Measurements from ENCODE around the gene DRGX.

The DRGX gene

GRCh38 chr10:49395741-49396665 lies at the start of gene DRGX:
Gene DRGX (minus strand): TSS chr10:49396089. CDS start chr10:49395440, 649 bp downstream.
- no peak for DNase-seq

GRCh38 chr10:49444349-49444748 lies 48.5 kb upstream of the DRGX start:
- DNase-seq = no peak

GRCh38 chr10:49442863-49443262 lies 47.0 kb upstream of the DRGX start:
- DNase-seq = no peak

- no peak for DNase-seq
These were observed 45.9 kb upstream of the DRGX start for GRCh38 chr10:49441488-49442476.

GRCh38 chr10:49435225-49435624 lies 39.3 kb upstream of the DRGX start:
- no peak for DNase-seq

GRCh38 chr10:49433069-49433468 lies 37.2 kb upstream of the DRGX start:
- no peak for DNase-seq

- no peak for DNase-seq
These were observed 35.5 kb upstream of the DRGX start for GRCh38 chr10:49431426-49431825.

- no peak for DNase-seq
These were observed 33.6 kb upstream of the DRGX start for GRCh38 chr10:49429458-49429857.

GRCh38 chr10:49426490-49427360 lies 30.8 kb upstream of the DRGX start:
- no peak for DNase-seq

GRCh38 chr10:49419005-49419404 lies 23.1 kb upstream of the DRGX start:
- DNase-seq = no peak

GRCh38 chr10:49418328-49418727 lies 22.4 kb upstream of the DRGX start:
- no peak for DNase-seq

GRCh38 chr10:49418053-49418326 lies 22.1 kb upstream of the DRGX start:
- no peak for DNase-seq

GRCh38 chr10:49417311-49418052 lies 21.6 kb upstream of the DRGX start:
- no peak for DNase-seq

GRCh38 chr10:49415846-49416245 lies 20.0 kb upstream of the DRGX start:
- no peak for DNase-seq

GRCh38 chr10:49415109-49415508 lies 19.2 kb upstream of the DRGX start:
- DNase-seq = no peak

- no peak for DNase-seq
These were observed 18.6 kb upstream of the DRGX start for GRCh38 chr10:49414496-49414895.

- no peak for DNase-seq
These were observed 16.7 kb upstream of the DRGX start for GRCh38 chr10:49412571-49412970.

GRCh38 chr10:49410365-49411074 lies 14.6 kb upstream of the DRGX start:
- no peak for DNase-seq

GRCh38 chr10:49409755-49410154 lies 13.9 kb upstream of the DRGX start:
- no peak for DNase-seq

GRCh38 chr10:49408519-49409306 lies 12.8 kb upstream of the DRGX start:
- no peak for DNase-seq

Measured in stimulated activated CD4-positive, alpha-beta T cell treated with anti-CD3 and anti-CD28 coated beads, Interleukin-1b, Interleukin-23, amount 100 ng/mL, for 48 hours (primary cell).